Body of pancreas (tissue), 4 donors: ENCODE measurements around the gene ROBO1. TPM values are rescaled to one million over a fixed set of nuclear protein-coding genes. Genes with fewer than 3 reads are reported as not detected.

Source experiments
- ATAC-seq: fragments of 150-250 bp; one replicate; pipeline ENCODE4 v1.9.1; 2016
- DNase-seq, 4 donors: peaks; one replicate each; pipeline ENCODE4 v3.0.0-alpha.2; 2019
- H3K27ac ChIP-seq, 4 donors: fragments of 200-600 bp; sonication (generic); 1 replicate in 3 of 4; 2 replicates in 1 of 4; pipeline versions ENCODE4 v1.5.1 to v1.6.1; 2016 to 2019; ENCODE audit warnings: mild to moderate bottlenecking in 1 of 4, mixed read lengths in 1 of 4, moderate library complexity in 1 of 4
- H3K27me3 ChIP-seq, 2 donors: fragments of 200-600 bp; sonication (generic); one replicate each; pipeline ENCODE4 v1.6.0; 2016; ENCODE audit warnings: mild to moderate bottlenecking in 1 of 2
- H3K36me3 ChIP-seq, 2 donors: fragments of 200-600 bp; sonication (generic); replicated peaks in 1 of 2; 2 replicates each; pipeline ENCODE4 v1.5.1; 2016; ENCODE audit warnings: low read depth in 2 of 2; ENCODE audit not compliant: insufficient read depth in 1 of 2
- H3K4me1 ChIP-seq: fragments of 200-600 bp; sonication (generic); one replicate; pipeline ENCODE4 v1.6.0; 2016
- H3K4me3 ChIP-seq, 2 donors: fragments of 200-600 bp; sonication (generic); 1 replicate in 1 of 2; 2 replicates in 1 of 2; pipeline ENCODE4 v1.5.1; 2016 to 2019
- H3K9me3 ChIP-seq, 3 donors: fragments of 200-600 bp; sonication (generic); 1 replicate in 2 of 3; 2 replicates in 1 of 3; pipeline ENCODE4 v1.5.1; 2016
- CTCF ChIP-seq, 7 experiments: fragments of 450-650 bp in 4 of 7; fragments of 200-600 bp in 3 of 7; sonication (generic) in 3 of 7; IDR thresholded peaks; one replicate each; pipeline ENCODE4 v1.5.1; 2016 to 2019; ENCODE audit warnings: antibody characterized with exemption in 7 of 7
- POLR2A ChIP-seq, 3 donors: fragments of 450-650 bp; IDR thresholded peaks; one replicate each; pipeline ENCODE4 v1.6.1; 2016; ENCODE audit warnings: antibody characterized with exemption in 3 of 3, mild to moderate bottlenecking in 2 of 3
- WGBS, 2 donors: methylation state at CpG; one replicate each; pipeline ENCODE4 v1.1.5; 2017; 5-methylcytosine and 5-hydroxymethylcytosine counted together
- intact Hi-C: fragments of 100-400 bp; cut with DNase I; formaldehyde crosslinking; loops from one replicate; pipeline ENCODE4 v1.15.1; 2023
- total RNA-seq, 2 donors: library from RNA; depleted of rRNA; stranded (reverse); fragments of >200 nt; gene quantifications; one replicate each; pipeline ENCODE4 v1.1.0, GENCODE V29; 2016

ROBO1 gene
- total RNA-seq, 2 donors from 2014 or later, result 3.9 to 9.9 TPM

- intact Hi-C loops, result no loop called here
- Histone ChIP-seq H3K4me3 (no peak overlapping the region), H3K4me1 (no peaks in the 10 kb centered on the region), H3K27me3 (no peaks in the 10 kb centered on the region), H3K27ac (no peak overlapping the region), H3K36me3 (no peaks in the 10 kb centered on the region), H3K9me3 (no peaks in the 10 kb centered on the region)
- 37 to 71% methylated on average over 1 of the region's 1 CpG for WGBS, 2 donors
- ATAC-seq, result no peak
- no peak for DNase-seq
- TF ChIP-seq CTCF (IDR thresholded peaks at IDR 0.05), result no peak
- TF ChIP-seq POLR2A (IDR thresholded peaks at IDR 0.05), result no peak
Observed at GRCh38 chr3:79414035-79414434, 353.8 kb downstream of the ROBO1 start.

DNA sequence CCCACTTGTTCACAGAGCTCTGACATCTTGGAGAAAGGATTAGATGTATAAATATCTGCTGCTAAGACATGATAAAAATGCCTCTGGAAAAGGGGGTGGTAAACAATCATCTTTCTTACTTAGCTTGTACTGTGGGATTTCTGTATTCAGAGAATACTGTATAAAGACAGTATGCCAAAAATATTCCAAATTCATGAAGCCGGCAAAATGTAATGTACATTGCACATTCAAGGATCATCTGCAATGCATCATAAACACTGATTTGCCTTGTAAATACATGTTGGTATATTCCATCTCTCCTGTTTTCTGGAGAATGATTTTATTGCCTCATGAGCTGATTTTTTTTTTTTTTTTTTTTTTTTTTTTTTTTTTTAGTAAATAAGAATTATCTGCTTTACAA, 355.3 kb downstream of the ROBO1 start:
- Histone ChIP-seq H3K9me3 (no peaks in the 10 kb centered on the region), H3K4me1 (no peaks in the 10 kb centered on the region), H3K27me3 (no peaks in the 10 kb centered on the region), H3K36me3 (no peaks in the 10 kb centered on the region), H3K27ac (no peak overlapping the region), H3K4me3 (no peak overlapping the region)
- intact Hi-C loops, result no loop called here
- 0% methylated on average over 1 of the region's 1 CpG for WGBS, 2 donors
- DNase-seq (no peak), ATAC-seq (no peak)
- TF ChIP-seq CTCF (IDR thresholded peaks at IDR 0.05) (no peak), POLR2A (IDR thresholded peaks at IDR 0.05) (no peak)

- intact Hi-C loops, result no loop called here
- Histone ChIP-seq H3K27ac (no peak overlapping the region), H3K36me3 (no peaks in the 10 kb centered on the region), H3K4me3 (no peak overlapping the region), H3K27me3 (no peaks in the 10 kb centered on the region), H3K9me3 (no peaks in the 10 kb centered on the region), H3K4me1 (no peaks in the 10 kb centered on the region)
- DNase-seq (no peak), ATAC-seq (no peak)
- TF ChIP-seq CTCF (IDR thresholded peaks at IDR 0.05), result no peak
- WGBS, 2 donors, result 35 to 60% methylated on average over 2 of the region's 2 CpGs
Observed at GRCh38 chr3:79410617-79411016, 357.2 kb downstream of the ROBO1 start.

DNA sequence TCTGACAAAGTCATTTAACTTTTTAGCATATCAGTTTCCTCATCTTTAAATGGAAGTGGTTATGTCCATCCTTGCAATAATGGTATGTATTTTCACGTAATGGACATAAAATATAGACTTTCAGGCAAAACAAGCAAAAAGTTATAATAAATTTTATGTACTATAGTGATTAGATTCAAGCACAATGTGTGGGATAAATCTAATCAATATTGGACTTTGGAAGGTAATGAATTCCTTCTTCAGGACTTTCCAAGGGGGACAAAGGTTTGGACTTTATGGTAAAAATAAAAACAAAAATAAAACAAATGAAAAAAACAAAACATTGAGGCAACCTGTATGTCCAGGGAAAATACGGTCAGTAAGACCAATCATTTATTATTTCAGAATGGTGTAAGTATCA, 357.7 kb downstream of the ROBO1 start:
- no peak for DNase-seq

More for the DNA sequence above, 357.7 kb downstream of the ROBO1 start:
- WGBS, 2 donors, result 70 to 72% methylated on average over 2 of the region's 2 CpGs
- H3K4me1 ChIP-seq, result no peaks in the 10 kb centered on the region
- no peaks in the 10 kb centered on the region for H3K9me3 ChIP-seq
- H3K36me3 ChIP-seq, result no peaks in the 10 kb centered on the region
- no peaks in the 10 kb centered on the region for H3K27me3 ChIP-seq
- intact Hi-C loops, result no loop called here
- no peak for ATAC-seq
- H3K4me3 ChIP-seq, result no peak overlapping the region
- H3K27ac ChIP-seq, result no peak overlapping the region
- TF ChIP-seq CTCF (IDR thresholded peaks at IDR 0.05) (no peak), POLR2A (IDR thresholded peaks at IDR 0.05) (no peak)
